HFFc6 (cell line): ENCODE data around the gene MRPL2. TPM values are rescaled to one million over a fixed set of nuclear protein-coding genes. Genes with fewer than 3 reads are reported as not detected.

ENCODE experiments used
- DNase-seq: peaks from one replicate; pipeline ENCODE4 v3.0.0-alpha.2; 2018
- H3K27ac Mint-ChIP-seq: 2 replicates; pipeline ENCODE4 v1.8.0; 2020; ENCODE audit warnings: mild to moderate bottlenecking, mixed read lengths
- H3K27me3 Mint-ChIP-seq: 2 replicates; pipeline ENCODE4 v1.8.0; 2021; ENCODE audit warnings: mild to moderate bottlenecking, moderate library complexity, mixed read lengths; ENCODE audit not compliant: insufficient read depth
- H3K36me3 Mint-ChIP-seq: 2 replicates; pipeline ENCODE4 v1.8.0; 2021; ENCODE audit warnings: low read depth, mixed read lengths
- H3K4me1 Mint-ChIP-seq: 2 replicates; pipeline ENCODE4 v1.8.0; 2020; ENCODE audit warnings: low read depth, mixed read lengths
- H3K4me3 Mint-ChIP-seq: 2 replicates; pipeline ENCODE4 v1.8.0; 2020; ENCODE audit warnings: mild to moderate bottlenecking, moderate library complexity, mixed read lengths
- H3K9me3 Mint-ChIP-seq: 2 replicates; pipeline ENCODE4 v1.8.0; 2020; ENCODE audit warnings: mild to moderate bottlenecking, mixed read lengths
- CTCF ChIP-seq: fragments of 200-600 bp; sonication (generic); IDR thresholded peaks from 2 replicates; pipeline ENCODE4 v1.5.0; 2021; ENCODE audit warnings: antibody characterized with exemption, mild to moderate bottlenecking
- total RNA-seq, 6 experiments: library from RNA; stranded (reverse); fragmentation: NEBNext Ultra II Directional; extraction: Animal tissue kit (Norgen Biotek cat#: 25700); gene quantifications; 2 replicates in 1 of 6; 3 replicates in 5 of 6; pipeline ENCODE4 v1.2.3, GENCODE V29; 2021

Gene MRPL2
- total RNA-seq, 6 experiments from 2014 or later, result 52.6 to 62.9 (median 58.7) TPM

- peak; percentile 89 for DNase-seq
- peak; percentile 20; the same call in 1 of the 2 replicates for TF ChIP-seq CTCF
- H3K36me3 Mint-ChIP-seq, result peaks cover 66% of the 10 kb centered on the region
- no peaks in the 10 kb centered on the region for H3K9me3 Mint-ChIP-seq
- H3K27ac Mint-ChIP-seq, result peak within 1 kb of the TSS; percentile 96
- peak within 1 kb of the TSS; percentile 93 for H3K4me3 Mint-ChIP-seq
- H3K27me3 Mint-ChIP-seq, result peaks cover 3% of the 10 kb centered on the region
- H3K4me1 Mint-ChIP-seq, result peaks cover 53% of the 10 kb centered on the region
These were observed 5.6 kb downstream of the MRPL2 start, which contains the start of gene CUL7 for GRCh38 chr6:43053545-43054205. TSS of gene CUL7 (minus strand) at chr6:43053851. CDS start at chr6:43052788, 1,063 bp downstream.

GRCh38 chr6:43052842-43053544, 6.2 kb downstream of the MRPL2 start:
- TF ChIP-seq CTCF, result no peak
- peaks cover 47% of the 10 kb centered on the region for H3K4me1 Mint-ChIP-seq
- H3K27me3 Mint-ChIP-seq, result peaks cover 3% of the 10 kb centered on the region
- peaks cover 59% of the 10 kb centered on the region for H3K36me3 Mint-ChIP-seq
- DNase-seq, result no peak
- no peaks in the 10 kb centered on the region for H3K9me3 Mint-ChIP-seq
- H3K4me3 Mint-ChIP-seq, result peak overlapping the region; percentile 93
- peak overlapping the region; percentile 96 for H3K27ac Mint-ChIP-seq

DNA sequence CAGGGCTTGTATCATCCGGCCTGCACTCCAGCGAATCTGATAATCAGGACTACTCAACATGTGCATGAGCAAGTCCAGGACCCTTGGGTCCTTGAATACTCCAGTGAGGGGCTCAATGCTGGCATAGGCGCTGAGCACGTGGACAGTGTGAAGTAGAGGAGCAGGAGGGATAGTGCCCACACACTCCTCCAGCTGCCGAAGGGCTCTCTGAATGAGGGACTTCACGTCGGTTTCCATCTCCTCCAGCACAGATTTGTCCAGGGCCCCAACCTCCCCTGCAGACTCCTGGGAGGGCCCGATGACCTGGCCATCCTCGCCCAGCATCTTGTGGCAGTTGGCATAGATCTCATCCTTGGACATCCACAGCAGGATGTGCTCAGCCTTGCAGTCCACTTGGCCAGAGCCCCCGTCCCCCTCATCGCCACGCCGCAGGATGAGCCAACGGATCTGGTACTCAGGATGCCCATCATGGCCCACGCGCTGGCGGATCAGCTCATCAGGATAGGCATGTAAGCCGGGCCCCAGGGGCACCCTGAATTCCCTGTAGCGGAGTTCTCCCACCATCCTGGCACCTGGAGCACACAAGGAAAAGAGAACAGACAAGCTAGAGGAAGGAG, 6.9 kb downstream of the MRPL2 start:
- Mint-ChIP-seq H3K27ac (peak overlapping the region; percentile 96), H3K9me3 (no peaks in the 10 kb centered on the region), H3K4me3 (peak overlapping the region; percentile 93), H3K36me3 (peaks cover 54% of the 10 kb centered on the region), H3K4me1 (peaks cover 44% of the 10 kb centered on the region), H3K27me3 (peaks cover 3% of the 10 kb centered on the region)
- DNase-seq, result no peak
- TF ChIP-seq CTCF, result no peak

DNA sequence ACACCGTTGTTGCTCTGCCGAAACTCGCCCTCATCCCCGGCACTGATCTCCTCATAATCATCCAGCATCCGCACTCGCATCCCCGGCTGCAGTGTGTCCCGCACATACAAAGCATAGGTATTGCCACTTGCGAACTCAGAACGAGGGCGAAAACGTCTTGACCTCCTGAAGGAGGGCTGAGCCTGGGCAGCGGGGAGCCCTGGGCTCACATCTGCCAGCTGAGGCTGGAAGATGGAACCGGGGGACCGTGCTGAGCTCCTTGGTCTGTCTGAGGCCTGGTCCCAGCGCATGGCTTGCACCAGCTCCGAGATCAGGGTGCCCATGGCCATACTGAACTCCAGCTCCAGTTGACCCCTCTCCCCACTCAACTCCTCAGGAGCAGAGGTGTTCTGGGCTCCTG, 8.3 kb downstream of the MRPL2 start:
- H3K36me3 Mint-ChIP-seq, result peaks cover 54% of the 10 kb centered on the region
- no peak for TF ChIP-seq CTCF
- H3K9me3 Mint-ChIP-seq, result no peaks in the 10 kb centered on the region
- H3K4me3 Mint-ChIP-seq, result peak overlapping the region; percentile 16; the same call in 1 of the 2 replicates
- peaks cover 44% of the 10 kb centered on the region for H3K4me1 Mint-ChIP-seq
- DNase-seq, result no peak
- peak overlapping the region; percentile 12; the same call in 1 of the 2 replicates for H3K27ac Mint-ChIP-seq
- peaks cover 3% of the 10 kb centered on the region for H3K27me3 Mint-ChIP-seq

- H3K27ac Mint-ChIP-seq, result no peak overlapping the region
- DNase-seq, result no peak
- H3K4me3 Mint-ChIP-seq, result no peak overlapping the region
- no peak for TF ChIP-seq CTCF
- H3K9me3 Mint-ChIP-seq, result no peaks in the 10 kb centered on the region
- peaks cover 49% of the 10 kb centered on the region for H3K36me3 Mint-ChIP-seq
- peaks cover 32% of the 10 kb centered on the region for H3K4me1 Mint-ChIP-seq
- H3K27me3 Mint-ChIP-seq, result peaks cover 3% of the 10 kb centered on the region
These were observed 11.2 kb downstream of the MRPL2 start for GRCh38 chr6:43047998-43048397.
